Naive thymus-derived CD4-positive, alpha-beta T cell (primary cell): ENCODE measurements around the gene COL3A1. TPM values are rescaled to one million over a fixed set of nuclear protein-coding genes. Genes with fewer than 3 reads are reported as not detected.

Source experiments
- microRNA-seq: library from miRNA; unstranded; fragments of <30 nt; microRNA quantifications from one replicate; pipeline ENCODE4 v1.2.0, GENCODE V29; 2022; ENCODE audit warnings: borderline microRNAs expressed
- polyA plus RNA-seq, 2 donors: library from polyadenylated mRNA; unstranded; fragments of 300-500 nt; fragmentation: Illumina TruSeq; gene quantifications; one replicate each; pipeline ENCODE4 v1.2.3, GENCODE V29; 2021
- total RNA-seq, 6 experiments: library from RNA in 5 of 6; stranded (reverse) in 5 of 6; gene quantifications; 1 replicate in 5 of 6; 2 replicates in 1 of 6; pipeline ENCODE4 v1.2.3 and lab custom pipeline; 2021 to 2026

COL3A1 gene
- total and polyA plus RNA-seq, 7 experiments from 2014 or later, result 0.27 TPM; not detected in 6

Small RNAs within 50 kb of the gene (microRNA-seq; reads per million reads assigned to microRNA genes)
- gene MIR1245A (not detected), gene MIR1245B (not detected), gene MIR3606 (not detected)

Other genes with a start within 250 kb of the COL3A1 start
- gene COL5A2, start 205.4 kb downstream of the COL3A1 start, total RNA-seq, result 1 to 10 TPM in 2 of 5 experiments, under 1 TPM in 3; 0.31 to 2.3 (median 0.98) TPM
- gene COL5A2, start 205.4 kb downstream of the COL3A1 start, polyA plus RNA-seq, result under 1 TPM; 0.09 to 0.29 TPM